GM12878 (cell line): ENCODE data around the gene SRPK3. TPM values are rescaled to one million over a fixed set of nuclear protein-coding genes. Genes with fewer than 3 reads are reported as not detected.

Source experiments
- ATAC-seq: fragments of 200-7000 bp; cut with Tn5 transposase; 3 replicates; pipeline ENCODE4 v1.9.1; 2020; ENCODE audit warnings: mild to moderate bottlenecking, moderate library complexity
- BruUV-seq: library from RNA; stranded (reverse); fragments of 400-500 nt; replicated peaks from 2 replicates; lab custom pipeline; 2021; lab: Mats Ljungman, UMichigan
- CTCF ChIA-PET: fragments of 300-600 bp; sonication (Branson Sonifier 250); formaldehyde crosslinking; extraction: SDS; loops from one replicate; lab custom pipeline; 2021; ENCODE audit warnings: inconsistent platforms; lab: Yijun Ruan, JAX
- POLR2A ChIA-PET: fragments of 350-600 bp; formaldehyde crosslinking; extraction: SDS; loops from one replicate; lab custom pipeline; 2021; ENCODE audit warnings: inconsistent platforms; lab: Charles Lee
- RAD21 ChIA-PET: fragments of 300-600 bp; sonication (Branson Sonifier 250); formaldehyde crosslinking; loops from one replicate; lab custom pipeline; 2023; ENCODE audit warnings: antibody characterized with exemption; ENCODE audit not compliant: unreplicated experiment; lab: Charles Lee
- SMC1A ChIA-PET: fragments of 300-600 bp; sonication (Branson Sonifier 250); formaldehyde crosslinking; loops from one replicate; lab custom pipeline; 2023; ENCODE audit not compliant: unreplicated experiment, uncharacterized antibody; lab: Charles Lee
- DNase-seq: peaks from one replicate; pipeline ENCODE4 v3.0.0-alpha.2; 2011; ENCODE audit warnings: low read depth, low spot score
- FAIRE-seq: peaks from 3 replicates; lab custom pipeline; 2011; peaks lifted over from hg19 to GRCh38; lab: Jason Lieb, UNC
- H2AFZ ChIP-seq: 2 replicates; pipeline ENCODE4 v1.6.0; 2011; ENCODE audit warnings: low read depth, low read length, control low read depth; ENCODE audit not compliant: control insufficient read depth
- H3K27ac ChIP-seq: 2 replicates; pipeline ENCODE4 v1.5.1; 2011; ENCODE audit warnings: control low read depth; ENCODE audit not compliant: control insufficient read depth, insufficient read depth
- H3K27me3 ChIP-seq, 2 experiments: replicated peaks in 1 of 2; 2 replicates each; pipeline versions ENCODE4 v1.6.0 to v1.6.1; 2011; ENCODE audit warnings: low read length in 1 of 2; ENCODE audit not compliant: control insufficient read depth in 2 of 2, insufficient read depth in 2 of 2
- H3K36me3 ChIP-seq, 2 experiments: 2 replicates each; pipeline ENCODE4 v1.5.1; 2011; ENCODE audit warnings: low read length in 1 of 2; ENCODE audit not compliant: control insufficient read depth in 2 of 2, insufficient read depth in 2 of 2
- H3K4me1 ChIP-seq: 2 replicates; pipeline ENCODE4 v1.6.1; 2011; ENCODE audit warnings: mild to moderate bottlenecking, low read length, moderate library complexity, mixed read lengths; ENCODE audit not compliant: control insufficient read depth, insufficient read depth
- H3K4me2 ChIP-seq: 2 replicates; pipeline ENCODE4 v1.6.0; 2011; ENCODE audit warnings: control low read depth; ENCODE audit not compliant: control insufficient read depth, insufficient read depth
- H3K4me3 ChIP-seq: fragments of 200-600 bp; sonication (generic); 2 replicates; pipeline ENCODE4 v1.5.1; 2016
- H3K79me2 ChIP-seq: 2 replicates; pipeline ENCODE4 v1.6.0; 2011; ENCODE audit warnings: low read length; ENCODE audit not compliant: control insufficient read depth, insufficient read depth
- H3K9ac ChIP-seq: 2 replicates; pipeline ENCODE4 v1.8.0; 2011; ENCODE audit warnings: low read length, control low read depth, mixed read lengths; ENCODE audit not compliant: control insufficient read depth, insufficient read depth
- H3K9me3 ChIP-seq: replicated peaks from 3 replicates; pipeline ENCODE4 v1.5.1; 2011; ENCODE audit warnings: mild to moderate bottlenecking, low read length; ENCODE audit not compliant: control insufficient read depth, insufficient read depth
- H4K20me1 ChIP-seq: 2 replicates; pipeline ENCODE4 v1.6.0; 2011; ENCODE audit not compliant: control insufficient read depth, insufficient read depth
- ASH2L ChIP-seq: fragments of 300-600, 200-600 bp; sonication (generic); IDR thresholded peaks from 2 replicates; pipeline ENCODE4 v1.6.1; 2017; ENCODE audit warnings: low read depth, mild to moderate bottlenecking, borderline replicate concordance
- BCL11A ChIP-seq: IDR thresholded peaks from 2 replicates; pipeline ENCODE4 v1.6.1; 2011; ENCODE audit warnings: low read depth, low read length
- CBFB ChIP-seq: IDR thresholded peaks from 2 replicates; pipeline ENCODE4 v1.6.1; 2016; ENCODE audit warnings: antibody characterized with exemption, low read depth
- EZH2 ChIP-seq: IDR thresholded peaks from 2 replicates; pipeline ENCODE4 v1.6.1; 2012; ENCODE audit warnings: low read depth, mild to moderate bottlenecking, control low read depth, inconsistent platforms, low read length, borderline replicate concordance; ENCODE audit not compliant: control insufficient read depth
- FOS ChIP-seq: IDR thresholded peaks from 3 replicates; pipeline ENCODE4 v1.6.1; 2011; ENCODE audit warnings: borderline replicate concordance; ENCODE audit not compliant: insufficient read length; ENCODE audit errors: extremely low read depth
- HCFC1 ChIP-seq: fragments of 150-350 bp; IDR thresholded peaks from 2 replicates; pipeline ENCODE4 v1.6.1; 2014; ENCODE audit warnings: low read length
- JUNB ChIP-seq: IDR thresholded peaks from 2 replicates; pipeline ENCODE4 v1.6.1; 2016; ENCODE audit warnings: antibody characterized with exemption, mild to moderate bottlenecking
- NKRF ChIP-seq: fragments of 450-650 bp; conservative IDR thresholded peaks from 2 replicates; pipeline ENCODE4 v1.6.1; 2017; ENCODE audit warnings: mild to moderate bottlenecking, moderate library complexity
- SIX5 ChIP-seq: IDR thresholded peaks from 2 replicates; pipeline ENCODE4 v1.6.1; 2011; ENCODE audit warnings: mild to moderate bottlenecking, low read depth, low read length, moderate library complexity; ENCODE audit not compliant: severe bottlenecking
- TARDBP ChIP-seq: IDR thresholded peaks from 2 replicates; pipeline ENCODE4 v1.6.1; 2016; ENCODE audit warnings: borderline replicate concordance
- USF1 ChIP-seq: IDR thresholded peaks from 2 replicates; pipeline ENCODE4 v1.6.1; 2011; ENCODE audit warnings: borderline replicate concordance, low read depth, mild to moderate bottlenecking, moderate library complexity, mixed read lengths, low read length; ENCODE audit not compliant: insufficient read depth; ENCODE audit errors: extremely low read length
- ZBED1 ChIP-seq: IDR thresholded peaks from 2 replicates; pipeline ENCODE4 v1.6.1; 2016; ENCODE audit warnings: borderline replicate concordance
- ZNF274 ChIP-seq: IDR thresholded peaks from one replicate; pipeline ENCODE4 v1.8.0; 2011; ENCODE audit not compliant: insufficient read length, insufficient read depth
- WGBS: methylation state at CpG from one replicate; pipeline ENCODE4 v1.1.6; 2016; ENCODE audit warnings: low lambda C conversion rate; ENCODE audit not compliant: insufficient replicate concordance, insufficient coverage; ENCODE audit errors: missing lambda C conversion rate; 5-methylcytosine and 5-hydroxymethylcytosine counted together
- in situ Hi-C: fragments of 300-500 bp; cut with MboI; formaldehyde crosslinking; loops from 9 replicates; pipeline ENCODE4 v1.14.3; 2018; ENCODE audit warnings: mixed read lengths
- intact Hi-C: fragments of 100-400 bp; cut with micrococcal nuclease; formaldehyde crosslinking; loops from one replicate; pipeline ENCODE4 v1.14.2; 2022; ENCODE audit not compliant: unreplicated experiment
- polyA plus RNA-seq, 11 experiments: library from polyadenylated mRNA; depleted of rRNA in 4 of 11; unstranded in 6 of 11; stranded (reverse) in 5 of 11; fragments of >200 nt; fragmentation: Nextera tagmentation in 4 of 11; fragmentation: Illumina TruSeq in 1 of 11; extraction: Ambion mirVana in 4 of 11; extraction: Trizol in 1 of 11; gene quantifications; 1 replicate in 1 of 11; 2 replicates in 10 of 11; pipeline versions ENCODE4 v1.2.1 to v1.2.3, GENCODE V29; 2011 to 2016; ENCODE audit warnings: inconsistent platforms in 2 of 11, missing spikeins in 2 of 11, low read depth in 1 of 11
- total RNA-seq, 4 experiments: library from RNA; depleted of rRNA in 3 of 4; stranded (reverse); fragments of >200 nt in 3 of 4; fragmentation: Illumina TruSeq in 1 of 4; extraction: Trizol in 1 of 4; gene quantifications; 2 replicates each; pipeline versions ENCODE4 v1.2.1 to v1.2.3, GENCODE V29; 2013 to 2021
- TF ChIP-seq, protein P1 (sequence below): fragments of 450-650 bp; IDR thresholded peaks from 2 replicates; pipeline ENCODE4 v1.6.1; 2017; ENCODE audit warnings: mild to moderate bottlenecking, moderate library complexity

The SRPK3 gene
- total and polyA plus RNA-seq, 10 of the 15 experiments (the other 5 are each of a cell fraction or from before 2014, with no cell fraction given) = 0.05 to 0.19 TPM; not detected in 8

- ATAC-seq (no peak), DNase-seq (no peak), FAIRE-seq (no peak)
- Histone ChIP-seq H4K20me1 (no peaks in the 10 kb centered on the region), H3K9me3 (no peaks in the 10 kb centered on the region), H3K36me3 (no peaks in the 10 kb centered on the region), H2AFZ (no peak overlapping the region), H3K4me1 (no peaks in the 10 kb centered on the region), H3K4me3 (no peak overlapping the region), H3K79me2 (no peaks in the 10 kb centered on the region), H3K9ac (no peak overlapping the region), H3K27me3 (no peaks in the 10 kb centered on the region), H3K27ac (no peak overlapping the region), H3K4me2 (no peak overlapping the region)
- TF ChIP-seq, protein P1, sequence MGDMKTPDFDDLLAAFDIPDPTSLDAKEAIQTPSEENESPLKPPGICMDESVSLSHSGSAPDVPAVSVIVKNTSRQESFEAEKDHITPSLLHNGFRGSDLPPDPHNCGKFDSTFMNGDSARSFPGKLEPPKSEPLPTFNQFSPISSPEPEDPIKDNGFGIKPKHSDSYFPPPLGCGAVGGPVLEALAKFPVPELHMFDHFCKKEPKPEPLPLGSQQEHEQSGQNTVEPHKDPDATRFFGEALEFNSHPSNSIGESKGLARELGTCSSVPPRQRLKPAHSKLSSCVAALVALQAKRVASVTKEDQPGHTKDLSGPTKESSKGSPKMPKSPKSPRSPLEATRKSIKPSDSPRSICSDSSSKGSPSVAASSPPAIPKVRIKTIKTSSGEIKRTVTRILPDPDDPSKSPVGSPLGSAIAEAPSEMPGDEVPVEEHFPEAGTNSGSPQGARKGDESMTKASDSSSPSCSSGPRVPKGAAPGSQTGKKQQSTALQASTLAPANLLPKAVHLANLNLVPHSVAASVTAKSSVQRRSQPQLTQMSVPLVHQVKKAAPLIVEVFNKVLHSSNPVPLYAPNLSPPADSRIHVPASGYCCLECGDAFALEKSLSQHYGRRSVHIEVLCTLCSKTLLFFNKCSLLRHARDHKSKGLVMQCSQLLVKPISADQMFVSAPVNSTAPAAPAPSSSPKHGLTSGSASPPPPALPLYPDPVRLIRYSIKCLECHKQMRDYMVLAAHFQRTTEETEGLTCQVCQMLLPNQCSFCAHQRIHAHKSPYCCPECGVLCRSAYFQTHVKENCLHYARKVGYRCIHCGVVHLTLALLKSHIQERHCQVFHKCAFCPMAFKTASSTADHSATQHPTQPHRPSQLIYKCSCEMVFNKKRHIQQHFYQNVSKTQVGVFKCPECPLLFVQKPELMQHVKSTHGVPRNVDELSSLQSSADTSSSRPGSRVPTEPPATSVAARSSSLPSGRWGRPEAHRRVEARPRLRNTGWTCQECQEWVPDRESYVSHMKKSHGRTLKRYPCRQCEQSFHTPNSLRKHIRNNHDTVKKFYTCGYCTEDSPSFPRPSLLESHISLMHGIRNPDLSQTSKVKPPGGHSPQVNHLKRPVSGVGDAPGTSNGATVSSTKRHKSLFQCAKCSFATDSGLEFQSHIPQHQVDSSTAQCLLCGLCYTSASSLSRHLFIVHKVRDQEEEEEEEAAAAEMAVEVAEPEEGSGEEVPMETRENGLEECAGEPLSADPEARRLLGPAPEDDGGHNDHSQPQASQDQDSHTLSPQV = no peak
- TF ChIP-seq ZNF274 (no peak), BCL11A (no peak), USF1 (no peak), ASH2L (no peak), NKRF (no peak), EZH2 (no peak), JUNB (no peak), HCFC1 (no peak), FOS (no peak), TARDBP (no peak), SIX5 (no peak), ZBED1 (no peak), CBFB (no peak)
- intact Hi-C loops (no loop called here), in situ Hi-C loops (no loop called here)
- POLR2A ChIA-PET = interaction anchor here (0.6 kb wide), 1 partner anchor 70 kb away, joined by 3 read pairs; no protein-coding TSS in a partner anchor
- SMC1A ChIA-PET = no interaction called here
- CTCF ChIA-PET = no interaction called here
- RAD21 ChIA-PET = no interaction called here
- 73% methylated on average over 1 of the region's 1 CpG for WGBS
- BruUV-seq = no TSS peak
Observed at GRCh38 chrX:153755136-153755535, 25.7 kb upstream of the SRPK3 start.
